K562 (cell line): ENCODE measurements around the gene CHEK2. TPM values are rescaled to one million over a fixed set of nuclear protein-coding genes. Genes with fewer than 3 reads are reported as not detected.

ENCODE experiments used
- ATAC-seq: fragments of 200-7000 bp; cut with Tn5 transposase; 3 replicates; pipeline ENCODE4 v1.9.1; 2020; ENCODE audit warnings: moderate library complexity
- BruUV-seq: library from RNA; stranded (reverse); fragments of 400-500 nt; replicated peaks from 2 replicates; lab custom pipeline; 2021; lab: Mats Ljungman, UMichigan
- CTCF ChIA-PET: fragments of 300-600 bp; formaldehyde crosslinking; extraction: SDS; loops from one replicate; lab custom pipeline; 2021; ENCODE audit warnings: low intra/inter-chr PET ratio; lab: Yijun Ruan, JAX
- POLR2A ChIA-PET: fragments of 300-600, 350-650 bp; sonication (Branson Sonifier 250); formaldehyde crosslinking; extraction: SDS; loops from one replicate; lab custom pipeline; 2021; ENCODE audit warnings: antibody characterized with exemption, inconsistent platforms; lab: Yijun Ruan, JAX
- DNase-seq, 4 experiments: peaks; one replicate each; pipeline versions ENCODE4 v3.0.0 to v3.0.0-alpha.2; 2011 to 2018; ENCODE audit warnings: low spot score in 3 of 4, mixed read lengths in 3 of 4; ENCODE audit errors: extremely low read depth in 1 of 4
- FAIRE-seq: peaks from 2 replicates; lab custom pipeline; 2011; peaks lifted over from hg19 to GRCh38; lab: Jason Lieb, UNC
- H2AFZ ChIP-seq: 2 replicates; pipeline ENCODE4 v1.6.0; 2011; ENCODE audit warnings: low read depth, low read length, control low read depth, inconsistent platforms
- H3K27ac ChIP-seq: fragments of 200-600 bp; 3 replicates; pipeline ENCODE4 v1.8.0; 2011; ENCODE audit warnings: low read depth, mild to moderate bottlenecking, control low read depth, inconsistent platforms, low read length, moderate library complexity, mixed read lengths; ENCODE audit errors: extremely low read depth
- H3K27me3 ChIP-seq, 2 experiments: fragments of 300-600 bp in 1 of 2; 2 replicates in 1 of 2; 3 replicates in 1 of 2; pipeline versions ENCODE4 v1.6.0 to v1.8.0; 2011; ENCODE audit warnings: inconsistent platforms in 2 of 2, low read length in 2 of 2, mild to moderate bottlenecking in 1 of 2, mixed read lengths in 1 of 2, moderate library complexity in 1 of 2; ENCODE audit not compliant: control insufficient read depth in 2 of 2, insufficient read depth in 2 of 2
- H3K36me3 ChIP-seq: fragments of 300-600 bp; 3 replicates; pipeline ENCODE4 v1.8.0; 2011; ENCODE audit warnings: mild to moderate bottlenecking, low read length, inconsistent platforms; ENCODE audit not compliant: control insufficient read depth, insufficient read depth
- H3K4me1 ChIP-seq, 2 experiments: fragments of 200-600 bp in 1 of 2; replicated peaks in 1 of 2; 2 replicates in 1 of 2; 3 replicates in 1 of 2; pipeline versions ENCODE4 v1.5.1 to v1.8.0; 2011; ENCODE audit warnings: inconsistent platforms in 2 of 2, low read length in 2 of 2, mild to moderate bottlenecking in 1 of 2, mixed read lengths in 1 of 2, moderate library complexity in 1 of 2; ENCODE audit not compliant: control insufficient read depth in 2 of 2, insufficient read depth in 2 of 2
- H3K4me2 ChIP-seq: 2 replicates; pipeline ENCODE4 v1.6.1; 2011; ENCODE audit warnings: low read length, control low read depth, inconsistent platforms, mixed read lengths; ENCODE audit not compliant: insufficient read depth
- H3K4me3 ChIP-seq: fragments of 200-600 bp; sonication (generic), shearing (Covaris generic); 2 replicates; pipeline ENCODE4 v1.5.1; 2016; ENCODE audit warnings: control low read depth, inconsistent platforms
- H3K79me2 ChIP-seq: fragments of 200-600 bp; 3 replicates; pipeline ENCODE4 v1.8.0; 2011; ENCODE audit warnings: low read length, inconsistent platforms; ENCODE audit not compliant: control insufficient read depth, insufficient read depth
- H3K9ac ChIP-seq, 2 experiments: 2 replicates each; pipeline versions ENCODE4 v1.6.0 to v1.6.1; 2011; ENCODE audit warnings: low read depth in 2 of 2, low read length in 2 of 2, control low read depth in 1 of 2, inconsistent platforms in 1 of 2, mild to moderate bottlenecking in 1 of 2, mixed read lengths in 1 of 2; ENCODE audit not compliant: insufficient read depth in 1 of 2
- H3K9me1 ChIP-seq: one replicate; pipeline ENCODE4 v1.6.0; 2011; ENCODE audit warnings: inconsistent platforms, mild to moderate bottlenecking, low read length, moderate library complexity; ENCODE audit not compliant: control insufficient read depth, insufficient read depth
- H3K9me3 ChIP-seq: replicated peaks from 2 replicates; pipeline ENCODE4 v1.5.1; 2011; ENCODE audit warnings: low read depth, low read length, inconsistent platforms; ENCODE audit not compliant: control insufficient read depth, insufficient read depth
- H4K20me1 ChIP-seq: replicated peaks from 2 replicates; pipeline ENCODE4 v1.6.1; 2011; ENCODE audit warnings: low read length, inconsistent platforms, mixed read lengths; ENCODE audit not compliant: control insufficient read depth, insufficient read depth
- AFF1 ChIP-seq, 2 experiments: fragments of 450-650 bp; IDR thresholded peaks; 2 replicates each; pipeline ENCODE4 v1.6.1; 2018; ENCODE audit warnings: mild to moderate bottlenecking in 2 of 2, low read depth in 1 of 2; ENCODE audit not compliant: partially characterized antibody in 2 of 2
- FOXJ2 ChIP-seq: fragments of 200-800 bp; sonication (Bioruptor generic); IDR thresholded peaks from 2 replicates; pipeline ENCODE4 v1.6.1; 2016; ENCODE audit warnings: missing genetic modification characterization, missing compliant biosample characterization
- MED1 ChIP-seq: sonication (generic); formaldehyde crosslinking; IDR thresholded peaks from 2 replicates; pipeline ENCODE4 v1.8.1; 2023; ENCODE audit warnings: missing genetic modification reagents, borderline replicate concordance
- RBM34 ChIP-seq: fragments of 200-400 bp; formaldehyde crosslinking; IDR thresholded peaks from 2 replicates; pipeline ENCODE4 v1.6.1; 2018; ENCODE audit warnings: low read length, borderline replicate concordance; ENCODE audit not compliant: insufficient read depth
- TOE1 ChIP-seq, 2 experiments: fragments of 450-650 bp in 1 of 2; sonication (generic) in 1 of 2; formaldehyde crosslinking in 1 of 2; IDR thresholded peaks; 2 replicates each; pipeline versions ENCODE4 v1.7.1 to v1.8.0; 2016 to 2022; ENCODE audit warnings: borderline replicate concordance in 2 of 2, mild to moderate bottlenecking in 2 of 2, antibody characterized with exemption in 1 of 2, inconsistent platforms in 1 of 2, low read depth in 1 of 2, missing genetic modification reagents in 1 of 2, moderate library complexity in 1 of 2
- UBTF ChIP-seq, 2 experiments: IDR thresholded peaks; 2 replicates each; pipeline ENCODE4 v1.6.1; 2012; ENCODE audit warnings: improper control_type of control experiment in 2 of 2, low read depth in 2 of 2, low read length in 2 of 2, borderline replicate concordance in 1 of 2
- ZBTB2 ChIP-seq: fragments of 450-650 bp; IDR thresholded peaks from 2 replicates; pipeline ENCODE4 v1.6.1; 2016; ENCODE audit warnings: antibody characterized with exemption
- ZNF146 ChIP-seq: IDR thresholded peaks from one replicate; pipeline ENCODE4 v1.6.1; 2018; ENCODE audit warnings: missing compliant biosample characterization; ENCODE audit not compliant: unreplicated experiment
- ZSCAN29 ChIP-seq: fragments of 450-650 bp; IDR thresholded peaks from 2 replicates; pipeline ENCODE4 v1.6.1; 2017
- WGBS: fragments of 100-300 bp; shearing (Covaris generic); methylation state at CpG from one replicate; pipeline ENCODE4 v1.1.6; 2016; ENCODE audit warnings: low coverage, mixed read lengths; ENCODE audit not compliant: insufficient coverage; ENCODE audit errors: missing lambda C conversion rate; 5-methylcytosine and 5-hydroxymethylcytosine counted together
- in situ Hi-C: fragments of 300-500 bp; cut with MboI; formaldehyde crosslinking; loops from 4 replicates; pipeline ENCODE4 v1.15.0; 2018; ENCODE audit warnings: inconsistent platforms, mixed read lengths
- intact Hi-C: fragments of 100-400 bp; cut with micrococcal nuclease; formaldehyde crosslinking; loops from 2 replicates; pipeline ENCODE4 v1.14.2; 2022
- polyA plus RNA-seq, 8 experiments: library from polyadenylated mRNA; depleted of rRNA in 4 of 8; stranded (reverse) in 5 of 8; unstranded in 3 of 8; fragments of >200 nt; fragmentation: Nextera tagmentation in 2 of 8; fragmentation: Illumina TruSeq in 1 of 8; extraction: Ambion mirVana in 2 of 8; extraction: Trizol in 1 of 8; gene quantifications; 2 replicates each; pipeline versions ENCODE4 v1.2.1 to v1.2.3, GENCODE V29; 2011 to 2014; ENCODE audit warnings: inconsistent platforms in 1 of 8, missing spikeins in 1 of 8
- total RNA-seq, 7 experiments: library from RNA; depleted of rRNA in 6 of 7; stranded (reverse); fragments of >200 nt in 6 of 7; fragmentation: Illumina TruSeq in 2 of 7; extraction: Trizol in 2 of 7; gene quantifications; 2 replicates each; pipeline versions ENCODE4 v1.2.1 to v1.2.3, GENCODE V29; 2011 to 2021; ENCODE audit warnings: low replicate concordance in 1 of 7
- TF ChIP-seq, protein P1 (sequence below), 2 experiments: fragments of 200-800 bp in 1 of 2; sonication (Bioruptor generic) in 1 of 2; sonication (generic) in 1 of 2; formaldehyde crosslinking in 1 of 2; IDR thresholded peaks in 1 of 2; conservative IDR thresholded peaks in 1 of 2; 2 replicates each; pipeline versions ENCODE4 v1.5.0 to v1.6.1; 2016 to 2020; ENCODE audit warnings: missing compliant biosample characterization in 1 of 2, missing genetic modification characterization in 1 of 2, missing genetic modification reagents in 1 of 2

Gene CHEK2
- total and polyA plus RNA-seq, 9 of the 15 experiments (the other 6 are each of a cell fraction or from before 2014, with no cell fraction given): 28.7 to 102 (median 58.0) TPM

- CTCF ChIA-PET: no interaction called here
- Histone ChIP-seq H3K27me3 (no peaks in the 10 kb centered on the region), H4K20me1 (no peaks in the 10 kb centered on the region), H3K4me3 (no peak overlapping the region), H3K27ac (no peak overlapping the region), H3K4me1 (no peaks in the 10 kb centered on the region), H3K79me2 (no peaks in the 10 kb centered on the region), H3K9me1 (no peaks in the 10 kb centered on the region), H2AFZ (no peak overlapping the region), H3K9me3 (no peaks in the 10 kb centered on the region), H3K36me3 (peaks cover 54% of the 10 kb centered on the region), H3K9ac (no peak overlapping the region), H3K4me2 (no peak overlapping the region)
- WGBS: 100% methylated on average over 3 of the region's 3 CpGs
- POLR2A ChIA-PET: interaction anchor here (0.7 to 2.4 kb wide), 2 partner anchors 10 to 1910 kb away, joined by 3 to 8 read pairs; no protein-coding TSS in a partner anchor
- intact Hi-C loops (no loop called here), in situ Hi-C loops (no loop called here)
- DNase-seq: no peak
- FAIRE-seq: no peak
- ATAC-seq: no peak
- BruUV-seq: no TSS peak
- TF ChIP-seq TOE1 (IDR thresholded peaks at IDR 0.05; ENCODE audit: borderline replicate concordance): no peak
- TF ChIP-seq TOE1 (CRISPR knock-in tag; IDR thresholded peaks at IDR 0.05; ENCODE audit: borderline replicate concordance, low read depth): no peak
- TF ChIP-seq UBTF (IDR thresholded peaks at IDR 0.05; ENCODE audit: borderline replicate concordance in 1 of 2, low read depth in 2 of 2, low read length in 2 of 2): no peak
- TF ChIP-seq ZBTB2: no peak
- no peak for TF ChIP-seq ZNF146
- no peak for TF ChIP-seq FOXJ2
- no peak for TF ChIP-seq RBM34
- no peak for TF ChIP-seq AFF1 (IDR thresholded peaks at IDR 0.05; ENCODE audit: low read depth in 1 of 2, partially characterized antibody in 2 of 2)
- TF ChIP-seq, protein P1, sequence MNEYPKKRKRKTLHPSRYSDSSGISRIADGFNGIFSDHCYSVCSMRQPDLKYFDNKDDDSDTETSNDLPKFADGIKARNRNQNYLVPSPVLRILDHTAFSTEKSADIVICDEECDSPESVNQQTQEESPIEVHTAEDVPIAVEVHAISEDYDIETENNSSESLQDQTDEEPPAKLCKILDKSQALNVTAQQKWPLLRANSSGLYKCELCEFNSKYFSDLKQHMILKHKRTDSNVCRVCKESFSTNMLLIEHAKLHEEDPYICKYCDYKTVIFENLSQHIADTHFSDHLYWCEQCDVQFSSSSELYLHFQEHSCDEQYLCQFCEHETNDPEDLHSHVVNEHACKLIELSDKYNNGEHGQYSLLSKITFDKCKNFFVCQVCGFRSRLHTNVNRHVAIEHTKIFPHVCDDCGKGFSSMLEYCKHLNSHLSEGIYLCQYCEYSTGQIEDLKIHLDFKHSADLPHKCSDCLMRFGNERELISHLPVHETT (CRISPR knock-in tag; conservative IDR thresholded peaks at IDR 0.05 in 1 of 2, IDR thresholded peaks at IDR 0.05 in 1 of 2): no peak
- no peak for TF ChIP-seq MED1 (CRISPR knock-in tag)
- no peak for TF ChIP-seq ZSCAN29
Measured at GRCh38 chr22:28716686-28717085, 24.9 kb downstream of the CHEK2 start.
